HG03159 (cell line): ENCODE data around the gene NACC2.
"Not testable (repeated sequence)": the region's sequence is repeated elsewhere in the genome, so short reads cannot be mapped to it uniquely, and the experiment has no call there.

Experiments used
- ATAC-seq: cut with Tn5 transposase; IDR thresholded peaks from one replicate; pipeline ENCODE4 v1.9.1; 2021; ENCODE audit warnings: mild to moderate bottlenecking, moderate library complexity; ENCODE audit not compliant: unreplicated experiment

Gene NACC2

DNA sequence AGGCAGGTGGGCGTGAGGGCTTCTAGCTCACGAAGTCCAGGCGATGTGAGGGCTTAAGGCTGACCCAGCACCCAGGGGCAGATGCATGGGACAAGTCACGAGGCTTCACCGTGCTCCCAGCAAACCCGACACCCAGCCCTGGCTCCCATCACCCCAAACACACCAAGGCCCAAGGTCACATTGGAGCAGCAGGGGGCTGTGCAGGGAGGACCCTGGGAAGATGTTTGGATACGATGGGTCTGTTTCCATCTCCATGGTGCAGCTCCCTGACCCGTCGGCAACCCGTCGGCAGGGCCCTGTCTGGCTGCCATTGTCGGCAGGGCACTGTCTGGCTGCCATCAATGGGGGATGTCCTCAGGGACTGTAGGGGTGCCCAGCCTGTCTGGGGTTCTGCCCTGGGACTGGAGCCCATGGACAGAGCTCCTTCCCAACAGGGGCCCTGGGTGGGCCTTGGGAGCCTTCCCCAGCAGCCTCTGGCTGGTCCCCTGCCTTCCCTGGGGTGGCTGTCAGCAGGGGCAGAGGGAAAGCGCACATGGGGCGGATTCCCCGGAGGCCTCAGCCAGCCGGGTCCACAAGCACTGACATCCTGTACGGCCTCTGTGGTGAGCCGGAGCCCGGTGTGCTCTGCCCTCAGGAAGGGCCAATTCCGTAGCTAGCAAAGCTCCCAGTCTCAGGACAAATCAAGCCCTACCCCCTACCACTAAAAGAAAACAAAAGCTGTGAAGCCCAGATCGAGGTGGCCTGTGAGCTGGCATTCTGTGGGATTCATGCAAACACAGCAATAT is 47.1 kb downstream of the NACC2 start:
- ATAC-seq, result no peak

GRCh38 chr9:136047076-136047774 is 47.9 kb downstream of the NACC2 start:
- ATAC-seq, result no peak

DNA sequence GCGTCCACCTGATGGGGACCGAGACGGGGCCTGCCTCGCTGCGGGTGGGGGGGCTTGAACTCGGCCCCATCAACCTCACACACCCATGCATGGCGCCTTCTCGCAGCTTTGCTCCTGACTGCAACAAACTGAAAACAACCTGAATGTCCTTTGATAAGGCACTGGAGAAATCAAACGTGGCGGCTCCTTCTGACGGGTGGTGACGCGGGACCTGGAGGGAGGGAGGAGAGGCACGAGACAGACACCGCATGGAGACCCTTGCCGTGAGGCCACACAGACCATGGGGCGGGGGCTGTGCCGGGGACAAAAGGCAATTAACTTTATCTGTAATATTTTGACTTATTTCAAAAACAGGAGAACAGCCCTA is 48.6 kb downstream of the NACC2 start:
- no peak for ATAC-seq

- ATAC-seq, result no peak
Measured at GRCh38 chr9:136045595-136046553, 49.2 kb downstream of the NACC2 start.

GRCh38 chr9:136044971-136045594 is 50.0 kb downstream of the NACC2 start:
- ATAC-seq, result no peak

- ATAC-seq, result no peak
Measured at GRCh38 chr9:136044207-136044970, 50.7 kb downstream of the NACC2 start.

- no peak for ATAC-seq
Measured at GRCh38 chr9:136043441-136043991, 51.6 kb downstream of the NACC2 start.

- ATAC-seq, result no peak
Measured at GRCh38 chr9:136042541-136042940, 52.5 kb downstream of the NACC2 start.

- ATAC-seq, result not testable (repeated sequence)
Measured at GRCh38 chr9:136040848-136041247, 54.2 kb downstream of the NACC2 start.

- ATAC-seq, result no peak
Measured at GRCh38 chr9:136039488-136039887, 55.6 kb downstream of the NACC2 start.

GRCh38 chr9:136036848-136037247 is 58.2 kb downstream of the NACC2 start:
- ATAC-seq, result no peak

DNA sequence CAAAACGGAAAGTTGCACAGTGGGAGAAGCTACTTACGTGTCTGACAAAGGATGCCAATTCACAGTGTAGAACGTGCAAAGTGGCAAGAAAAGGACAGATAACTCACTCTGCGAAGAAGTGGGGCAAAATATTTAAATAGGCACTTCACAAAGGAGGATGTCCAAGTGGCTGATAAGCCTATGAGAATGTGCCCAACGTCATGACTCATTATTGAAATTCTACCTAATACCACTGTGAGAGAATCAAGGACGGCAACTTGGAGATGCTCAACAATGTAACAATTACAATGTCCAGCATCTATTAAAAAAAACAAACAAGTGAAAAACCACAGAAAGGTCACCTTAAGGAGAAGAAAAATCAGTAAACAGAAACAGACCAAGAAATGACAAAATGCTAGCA is 59.0 kb downstream of the NACC2 start:
- no peak for ATAC-seq

DNA sequence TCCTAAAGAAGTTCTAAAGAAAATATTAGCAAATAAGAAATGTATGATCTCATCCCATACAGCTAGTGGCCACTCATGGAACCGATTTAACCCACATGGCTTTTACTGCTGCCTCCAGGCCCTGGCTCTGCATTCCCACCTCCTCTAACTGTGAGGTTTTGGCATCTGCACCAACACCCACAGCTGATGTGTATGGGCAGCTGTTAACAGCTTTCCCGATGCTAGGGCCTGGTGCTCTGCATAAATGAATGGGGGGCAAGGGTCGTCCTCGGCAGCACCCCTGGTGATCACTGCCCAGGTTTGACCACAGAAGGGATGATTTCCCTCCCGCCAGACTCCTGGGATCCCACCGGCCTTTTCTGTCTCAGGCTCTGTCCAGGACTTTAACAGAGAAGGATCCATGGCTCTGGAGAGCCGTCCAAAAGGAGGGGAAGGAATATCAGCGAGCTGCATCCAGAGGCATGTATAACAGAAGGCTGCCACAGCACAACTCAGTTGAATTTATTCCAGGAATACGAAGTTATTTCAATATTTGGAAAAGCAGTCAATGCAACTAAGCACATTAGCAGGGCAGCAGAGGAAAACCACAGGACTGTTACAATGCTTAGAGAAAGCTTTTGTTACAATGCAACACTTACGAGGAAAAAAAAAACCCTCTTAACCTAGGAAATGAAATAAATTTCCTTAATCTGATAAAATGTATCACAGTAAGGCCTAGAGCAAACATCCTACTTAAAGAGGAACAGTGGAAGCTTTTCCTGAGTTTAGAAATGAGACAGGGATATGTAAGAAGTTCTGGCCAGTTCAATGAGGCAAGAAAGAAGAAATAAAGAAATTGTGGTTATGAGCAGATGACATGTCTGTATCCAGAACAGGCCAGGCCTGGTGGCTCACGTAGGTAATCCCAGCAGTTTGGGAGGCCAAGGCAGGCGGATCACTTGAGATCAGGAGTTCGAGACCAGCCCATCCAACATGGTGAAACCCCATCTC is 63.1 kb downstream of the NACC2 start:
- no peak for ATAC-seq

- no peak for ATAC-seq
Measured at GRCh38 chr9:136031094-136031493, 64.0 kb downstream of the NACC2 start.

- no peak for ATAC-seq
Measured at GRCh38 chr9:136029556-136029955, 65.5 kb downstream of the NACC2 start.

GRCh38 chr9:136028760-136029470 is 66.2 kb downstream of the NACC2 start:
- ATAC-seq, result no peak

DNA sequence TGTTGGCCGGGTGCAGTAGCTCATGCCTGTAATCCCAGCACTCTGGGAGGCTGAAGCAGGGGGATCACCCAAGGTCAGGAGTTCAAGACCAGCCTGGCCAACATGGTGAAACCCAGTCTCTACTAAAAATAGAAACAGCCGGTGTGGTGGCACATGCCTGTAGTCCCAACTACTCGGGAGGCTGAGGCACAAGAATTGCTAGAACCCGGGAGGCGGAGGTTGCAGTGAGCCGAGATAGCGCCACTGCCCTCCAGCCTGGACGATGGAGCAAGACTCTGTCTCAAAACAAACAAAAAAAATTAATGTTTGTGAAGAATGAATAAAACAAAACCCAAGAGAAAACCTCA is 68.2 kb downstream of the NACC2 start:
- ATAC-seq, result not testable (repeated sequence)
